Measurements from ENCODE around the gene SYT11. TPM values are rescaled to one million over a fixed set of nuclear protein-coding genes. Genes with fewer than 3 reads are reported as not detected.
A peak's percentile ranks its signal among the peaks of the same experiment; 100 is the strongest.

The SYT11 gene
- total RNA-seq, 1 experiment from 2014 or later, result 1.0 TPM

GRCh38 chr1:155850345-155850744 lies 9.0 kb upstream of the SYT11 start:
- H3K4me1 Mint-ChIP-seq (ENCODE audit: low read depth, unreplicated experiment), result peaks cover 12% of the 10 kb centered on the region
- BruUV-seq (replicated peaks), result no TSS peak
- H3K27ac Mint-ChIP-seq (ENCODE audit: unreplicated experiment), result no peak overlapping the region
- intact Hi-C loops (cut with micrococcal nuclease; ENCODE audit: unreplicated experiment), result no loop called here
- DNase-seq, result no peak
- no peaks in the 10 kb centered on the region for H3K27me3 Mint-ChIP-seq (ENCODE audit: unreplicated experiment)
- no peak overlapping the region for H3K4me3 Mint-ChIP-seq (ENCODE audit: low read depth, unreplicated experiment)
- CTCF ChIA-PET, result interaction anchor here (0.7 to 0.9 kb wide), 2 partner anchors 10 to 11 kb away, joined by 3 to 4 read pairs; no protein-coding TSS in a partner anchor
- TF ChIP-seq CTCF (IDR thresholded peaks at IDR 0.05; ENCODE audit: unreplicated experiment), result no peak
- H3K9me3 Mint-ChIP-seq (ENCODE audit: low read depth, unreplicated experiment), result no peaks in the 10 kb centered on the region
- H3K36me3 Mint-ChIP-seq (ENCODE audit: insufficient read depth, unreplicated experiment), result peaks cover 72% of the 10 kb centered on the region

GRCh38 chr1:155856257-155856974 lies 3.0 kb upstream of the SYT11 start:
- Mint-ChIP-seq H3K4me1 (ENCODE audit: low read depth, unreplicated experiment) (peaks cover 14% of the 10 kb centered on the region), H3K36me3 (ENCODE audit: insufficient read depth, unreplicated experiment) (peaks cover 54% of the 10 kb centered on the region), H3K27me3 (ENCODE audit: unreplicated experiment) (peaks cover 23% of the 10 kb centered on the region), H3K4me3 (ENCODE audit: low read depth, unreplicated experiment) (peak overlapping the region; percentile 91), H3K27ac (ENCODE audit: unreplicated experiment) (peak overlapping the region; percentile 71), H3K9me3 (ENCODE audit: low read depth, unreplicated experiment) (no peaks in the 10 kb centered on the region)
- no peak for DNase-seq
- intact Hi-C loops (cut with micrococcal nuclease; ENCODE audit: unreplicated experiment), result loop anchor here (5.0 kb wide), 2 partner anchors 36 to 56 kb away; partner anchors contain the start of gene RIT1
- TF ChIP-seq CTCF (IDR thresholded peaks at IDR 0.05; ENCODE audit: unreplicated experiment), result no peak
- BruUV-seq (replicated peaks), result TSS peak; percentile 67
- CTCF ChIA-PET, result interaction anchor here (0.5 to 1.0 kb wide), 2 partner anchors 53 to 357 kb away, joined by 4 to 8 read pairs; no protein-coding TSS in a partner anchor

- DNase-seq, result peak; percentile 91
- H3K4me3 Mint-ChIP-seq (ENCODE audit: low read depth, unreplicated experiment), result peak within 1 kb of the TSS; percentile 91
- peaks cover 9% of the 10 kb centered on the region for H3K4me1 Mint-ChIP-seq (ENCODE audit: low read depth, unreplicated experiment)
- BruUV-seq (replicated peaks), result no TSS peak
- TF ChIP-seq CTCF (IDR thresholded peaks at IDR 0.05; ENCODE audit: unreplicated experiment), result no peak
- no peaks in the 10 kb centered on the region for H3K9me3 Mint-ChIP-seq (ENCODE audit: low read depth, unreplicated experiment)
- H3K27ac Mint-ChIP-seq (ENCODE audit: unreplicated experiment), result peak within 1 kb of the TSS; percentile 71
- intact Hi-C loops (cut with micrococcal nuclease; ENCODE audit: unreplicated experiment), result loop anchor here (5.0 kb wide), 2 partner anchors 35 to 55 kb away; partner anchors contain the start of gene RIT1
- CTCF ChIA-PET, result interaction anchor here (0.5 to 0.8 kb wide), 3 partner anchors 17 to 357 kb away, joined by 3 to 4 read pairs (median 4); no protein-coding TSS in a partner anchor
- H3K36me3 Mint-ChIP-seq (ENCODE audit: insufficient read depth, unreplicated experiment), result peaks cover 46% of the 10 kb centered on the region
- H3K27me3 Mint-ChIP-seq (ENCODE audit: unreplicated experiment), result peaks cover 31% of the 10 kb centered on the region
Observed at GRCh38 chr1:155856975-155857930, 2.1 kb upstream of the SYT11 start, which contains the start of gene GON4L. GON4L (minus strand) TSS chr1:155857214; CDS start chr1:155853780, 3,434 bp downstream.

- H3K27ac Mint-ChIP-seq (ENCODE audit: unreplicated experiment), result peak overlapping the region; percentile 59
- peak overlapping the region; percentile 68 for H3K4me3 Mint-ChIP-seq (ENCODE audit: low read depth, unreplicated experiment)
- no peak for TF ChIP-seq CTCF (IDR thresholded peaks at IDR 0.05; ENCODE audit: unreplicated experiment)
- BruUV-seq (replicated peaks), result no TSS peak
- H3K4me1 Mint-ChIP-seq (ENCODE audit: low read depth, unreplicated experiment), result peaks cover 6% of the 10 kb centered on the region
- H3K9me3 Mint-ChIP-seq (ENCODE audit: low read depth, unreplicated experiment), result no peaks in the 10 kb centered on the region
- intact Hi-C loops (cut with micrococcal nuclease; ENCODE audit: unreplicated experiment), result loop anchor here (5.0 kb wide), 2 partner anchors 33 to 53 kb away; partner anchors contain the start of gene RIT1
- peaks cover 40% of the 10 kb centered on the region for H3K27me3 Mint-ChIP-seq (ENCODE audit: unreplicated experiment)
- CTCF ChIA-PET, result interaction anchor here (1.0 to 1.2 kb wide), 4 partner anchors 12 to 119 kb away, joined by 3 to 4 read pairs (median 4); no protein-coding TSS in a partner anchor
- peaks cover 35% of the 10 kb centered on the region for H3K36me3 Mint-ChIP-seq (ENCODE audit: insufficient read depth, unreplicated experiment)
- DNase-seq, result peak; percentile 12
Observed at GRCh38 chr1:155858800-155859233, 550 bp upstream of the SYT11 start.

All from Calu3 (cell line).